NCI-H345 treated with DMSO at 0.1 percent for 48 hours (cell line): Measurements from ENCODE around the gene GSTM2.
A peak's percentile ranks its signal among the peaks of the same experiment; 100 is the strongest.

Experiments used
- DNase-seq: peaks from one replicate; lab custom pipeline; 2025; ENCODE audit not compliant: unreplicated experiment; lab: John Stamatoyannopoulos, UW

The GSTM2 gene

GRCh38 chr1:109667452-109668122 is at the start of gene GSTM2:
GSTM2 (plus strand) TSS chr1:109668057; CDS start chr1:109668116, 59 bp downstream.
- peak; percentile 15 for DNase-seq

- no peak for DNase-seq
Measured at GRCh38 chr1:109618661-109619575, 48.9 kb upstream of the GSTM2 start.

GRCh38 chr1:109619576-109620400 is 48.1 kb upstream of the GSTM2 start, which contains the start of the genes AMPD2 and GNAT2:
AMPD2 (plus strand) TSS chr1:109619837; CDS start chr1:109621176, 1,339 bp downstream.
GNAT2 (minus strand) TSS chr1:109619616; CDS start chr1:109612870, 6,746 bp downstream.
- DNase-seq: peak; percentile 38

GRCh38 chr1:109620401-109620791 is 47.5 kb upstream of the GSTM2 start:
- no peak for DNase-seq

GRCh38 chr1:109620841-109621286 is 47.0 kb upstream of the GSTM2 start:
- peak; percentile 72 for DNase-seq

- DNase-seq: no peak
Measured at GRCh38 chr1:109621379-109622136, 46.3 kb upstream of the GSTM2 start.

GRCh38 chr1:109622137-109622892 is 45.5 kb upstream of the GSTM2 start:
- no peak for DNase-seq

- no peak for DNase-seq
Measured at GRCh38 chr1:109622895-109623294, 45.0 kb upstream of the GSTM2 start.

GRCh38 chr1:109623601-109624161 is 44.2 kb upstream of the GSTM2 start:
- no peak for DNase-seq

GRCh38 chr1:109624201-109625010 is 43.5 kb upstream of the GSTM2 start:
- DNase-seq: no peak

- DNase-seq: no peak
Measured at GRCh38 chr1:109625176-109625575, 42.7 kb upstream of the GSTM2 start.

- no peak for DNase-seq
Measured at GRCh38 chr1:109625601-109626560, 42.0 kb upstream of the GSTM2 start.

GRCh38 chr1:109626682-109627408 is 41.0 kb upstream of the GSTM2 start:
- DNase-seq: no peak

GRCh38 chr1:109627692-109628399 is 40.0 kb upstream of the GSTM2 start:
- no peak for DNase-seq

GRCh38 chr1:109628540-109629321 is 39.1 kb upstream of the GSTM2 start:
- no peak for DNase-seq
